ENCODE results near the gene TENM4. TPM values are rescaled to one million over a fixed set of nuclear protein-coding genes. Genes with fewer than 3 reads are reported as not detected.

Gene TENM4
- total RNA-seq, 1 donor from 2014 or later: 5.1 TPM

GRCh38 chr11:79097246-79097875, 343.5 kb downstream of the TENM4 start:
- no peaks in the 10 kb centered on the region for H3K36me3 Mint-ChIP-seq
- DNase-seq (ENCODE audit: low spot score): no peak
- Histone ChIP-seq H3K9ac (no peak overlapping the region), H3K27ac (no peak overlapping the region), H3K27me3 (peaks cover 84% of the 10 kb centered on the region), H3K4me2 (no peak overlapping the region), H2AFZ (replicated peaks) (no peak overlapping the region), H3F3A (ENCODE audit: low read depth) (no peaks in the 10 kb centered on the region), H3K79me2 (ENCODE audit: low read depth) (no peaks in the 10 kb centered on the region), H3K4me1 (no peaks in the 10 kb centered on the region), H3K4me3 (no peak overlapping the region), H4K20me1 (ENCODE audit: low read depth) (peaks cover 20% of the 10 kb centered on the region), H3K9me3 (ENCODE audit: low read depth) (no peaks in the 10 kb centered on the region), H3K36me3 (no peaks in the 10 kb centered on the region)
- H3K9me3 Mint-ChIP-seq: peaks cover 4% of the 10 kb centered on the region
- H3K4me3 Mint-ChIP-seq: no peak overlapping the region
- peaks cover 59% of the 10 kb centered on the region for H3K4me1 Mint-ChIP-seq
- peaks cover 11% of the 10 kb centered on the region for H3K27me3 Mint-ChIP-seq (ENCODE audit: insufficient read depth, low read depth)
- no peak for TF ChIP-seq CTCF (IDR thresholded peaks at IDR 0.05)
- TF ChIP-seq EZH2phosphoT487 (IDR thresholded peaks at IDR 0.05): no peak
- no peak for TF ChIP-seq EZH2 (IDR thresholded peaks at IDR 0.05)
- no peak overlapping the region for H3K27ac Mint-ChIP-seq

GRCh38 chr11:79095424-79095823, 345.4 kb downstream of the TENM4 start:
- DNase-seq (ENCODE audit: low spot score): no peak
- Histone ChIP-seq H3K27ac (no peak overlapping the region), H4K20me1 (ENCODE audit: low read depth) (peaks cover 26% of the 10 kb centered on the region), H3K9me3 (ENCODE audit: low read depth) (no peaks in the 10 kb centered on the region), H3K79me2 (ENCODE audit: low read depth) (no peaks in the 10 kb centered on the region), H3F3A (ENCODE audit: low read depth) (no peaks in the 10 kb centered on the region), H3K36me3 (no peaks in the 10 kb centered on the region), H2AFZ (replicated peaks) (no peak overlapping the region), H3K4me3 (no peak overlapping the region), H3K27me3 (peaks cover 98% of the 10 kb centered on the region), H3K9ac (no peak overlapping the region), H3K4me1 (no peaks in the 10 kb centered on the region), H3K4me2 (no peak overlapping the region)
- H3K4me1 Mint-ChIP-seq: peaks cover 73% of the 10 kb centered on the region
- no peak overlapping the region for H3K27ac Mint-ChIP-seq
- no peak overlapping the region for H3K4me3 Mint-ChIP-seq
- peaks cover 11% of the 10 kb centered on the region for H3K27me3 Mint-ChIP-seq (ENCODE audit: insufficient read depth, low read depth)
- no peak for TF ChIP-seq EZH2phosphoT487 (IDR thresholded peaks at IDR 0.05)
- no peak for TF ChIP-seq EZH2 (IDR thresholded peaks at IDR 0.05)
- no peak for TF ChIP-seq CTCF (IDR thresholded peaks at IDR 0.05)
- H3K36me3 Mint-ChIP-seq: no peaks in the 10 kb centered on the region
- peaks cover 6% of the 10 kb centered on the region for H3K9me3 Mint-ChIP-seq

GRCh38 chr11:79094616-79095015, 346.2 kb downstream of the TENM4 start:
- peaks cover 73% of the 10 kb centered on the region for H3K4me1 Mint-ChIP-seq

More at GRCh38 chr11:79094616-79095015, 346.2 kb downstream of the TENM4 start:
- Mint-ChIP-seq H3K36me3 (no peaks in the 10 kb centered on the region), H3K9me3 (peaks cover 6% of the 10 kb centered on the region), H3K4me3 (no peak overlapping the region), H3K27ac (no peak overlapping the region), H3K27me3 (ENCODE audit: insufficient read depth, low read depth) (peaks cover 8% of the 10 kb centered on the region)
- Histone ChIP-seq H3K36me3 (no peaks in the 10 kb centered on the region), H3K9me3 (ENCODE audit: low read depth) (no peaks in the 10 kb centered on the region), H3K27ac (no peak overlapping the region), H3K4me3 (no peak overlapping the region), H3K4me1 (peaks cover under 1% of the 10 kb centered on the region), H4K20me1 (ENCODE audit: low read depth) (peaks cover 31% of the 10 kb centered on the region), H3K27me3 (peaks cover 100% of the 10 kb centered on the region), H3F3A (ENCODE audit: low read depth) (peaks cover 2% of the 10 kb centered on the region), H3K4me2 (no peak overlapping the region), H2AFZ (replicated peaks) (no peak overlapping the region), H3K9ac (no peak overlapping the region), H3K79me2 (ENCODE audit: low read depth) (no peaks in the 10 kb centered on the region)
- TF ChIP-seq EZH2 (IDR thresholded peaks at IDR 0.05) (no peak), CTCF (IDR thresholded peaks at IDR 0.05) (no peak), EZH2phosphoT487 (IDR thresholded peaks at IDR 0.05) (no peak)
- no peak for DNase-seq (ENCODE audit: low spot score)

Measured in neural progenitor cell (in vitro differentiated cells).